GM21529 (cell line): ENCODE results near the gene TREM1.
"Not testable (repeated sequence)": the region's sequence is repeated elsewhere in the genome, so short reads cannot be mapped to it uniquely, and the experiment has no call there.

Experiments
- ATAC-seq: cut with Tn5 transposase; IDR thresholded peaks from one replicate; pipeline ENCODE4 v1.9.1; 2021; ENCODE audit not compliant: unreplicated experiment

The TREM1 gene

DNA sequence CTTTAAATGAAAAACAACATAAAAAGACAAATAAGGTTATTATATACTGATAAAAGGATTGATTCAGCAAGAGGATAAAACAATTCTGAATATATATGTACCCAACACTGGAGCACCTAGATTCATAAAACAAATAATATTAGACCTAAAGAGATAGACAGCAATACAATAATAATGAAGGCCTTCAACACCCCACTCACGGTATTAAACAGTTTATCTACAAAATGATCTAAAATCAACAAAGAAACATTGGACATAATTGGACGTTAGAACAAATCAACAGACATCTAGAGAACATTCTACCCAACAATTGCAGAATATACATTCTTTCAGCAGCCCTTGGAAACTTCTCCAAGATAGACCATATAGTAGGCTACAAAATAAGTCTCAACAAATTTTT is 24.1 kb downstream of the TREM1 start:
- ATAC-seq: no peak

DNA sequence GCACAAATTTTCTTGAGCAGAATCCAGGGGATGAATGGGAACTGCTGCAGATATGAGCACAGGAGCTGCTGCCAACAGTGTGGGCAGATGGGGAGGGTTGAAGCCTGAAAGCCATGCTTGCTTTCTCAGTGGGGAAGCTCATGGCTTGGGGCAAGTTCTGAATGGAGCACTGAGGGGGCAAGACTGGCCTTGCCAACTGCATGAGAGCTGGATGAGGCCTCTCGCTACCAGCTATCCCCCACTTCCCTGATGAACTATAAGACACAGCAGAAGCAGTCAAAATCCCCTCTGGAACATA is 28.3 kb downstream of the TREM1 start:
- no peak for ATAC-seq

DNA sequence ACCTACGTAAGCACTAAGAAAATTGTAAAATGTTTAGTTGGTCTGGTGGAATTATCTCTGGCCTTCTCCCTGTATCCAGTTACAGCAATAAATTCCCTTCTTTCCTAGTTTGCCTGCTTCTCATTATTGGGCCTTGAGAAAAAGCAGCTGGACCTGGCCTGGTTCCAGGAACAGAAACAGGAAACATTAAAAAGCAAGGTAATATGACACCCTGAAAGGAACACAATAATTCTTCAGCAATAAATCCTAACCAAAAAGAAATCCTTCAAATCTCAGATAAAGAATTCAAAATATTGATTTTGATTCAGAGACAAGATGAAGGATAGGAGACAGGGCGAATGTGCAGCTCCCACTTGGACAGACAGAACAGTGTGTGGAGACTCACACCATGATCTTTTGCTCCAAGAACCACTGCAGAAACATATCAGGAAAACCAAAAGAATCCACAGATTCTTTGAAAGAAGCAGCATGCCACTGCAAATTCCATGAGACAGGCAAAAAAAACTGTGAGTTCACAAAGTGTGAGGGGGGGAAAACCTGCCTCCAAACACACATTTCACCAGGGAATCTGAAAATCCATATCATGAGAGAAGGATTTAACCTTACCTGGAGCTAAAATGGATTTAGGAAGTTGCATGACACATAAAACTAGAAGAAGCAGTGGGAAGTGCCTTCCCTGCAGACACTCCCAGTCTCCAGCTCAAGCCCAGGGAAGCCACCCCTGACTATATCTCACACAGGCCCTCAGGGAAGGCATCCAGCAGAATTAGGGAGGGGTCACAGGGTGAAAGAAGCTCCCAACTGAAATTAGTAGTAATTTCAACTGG is 28.9 kb downstream of the TREM1 start:
- ATAC-seq: no peak

DNA sequence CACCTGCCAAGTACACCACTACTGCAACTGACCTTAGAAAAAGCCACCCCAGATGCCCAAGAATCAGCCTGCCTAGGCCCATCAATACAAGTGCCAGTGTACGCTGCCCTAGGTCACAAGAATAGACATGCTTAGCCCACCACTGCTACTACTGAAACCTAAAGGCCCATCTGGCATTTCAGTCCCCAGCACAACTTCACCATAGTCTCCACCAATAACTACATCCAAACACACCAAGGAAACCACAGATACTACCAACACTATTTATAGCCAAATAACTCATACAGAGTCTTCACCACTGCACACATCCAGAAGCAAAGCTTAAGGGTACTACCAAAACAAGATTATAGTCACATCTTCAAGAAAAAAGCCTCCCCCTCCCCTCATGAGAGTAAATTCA is 30.1 kb downstream of the TREM1 start:
- peak; percentile 90 for ATAC-seq

DNA sequence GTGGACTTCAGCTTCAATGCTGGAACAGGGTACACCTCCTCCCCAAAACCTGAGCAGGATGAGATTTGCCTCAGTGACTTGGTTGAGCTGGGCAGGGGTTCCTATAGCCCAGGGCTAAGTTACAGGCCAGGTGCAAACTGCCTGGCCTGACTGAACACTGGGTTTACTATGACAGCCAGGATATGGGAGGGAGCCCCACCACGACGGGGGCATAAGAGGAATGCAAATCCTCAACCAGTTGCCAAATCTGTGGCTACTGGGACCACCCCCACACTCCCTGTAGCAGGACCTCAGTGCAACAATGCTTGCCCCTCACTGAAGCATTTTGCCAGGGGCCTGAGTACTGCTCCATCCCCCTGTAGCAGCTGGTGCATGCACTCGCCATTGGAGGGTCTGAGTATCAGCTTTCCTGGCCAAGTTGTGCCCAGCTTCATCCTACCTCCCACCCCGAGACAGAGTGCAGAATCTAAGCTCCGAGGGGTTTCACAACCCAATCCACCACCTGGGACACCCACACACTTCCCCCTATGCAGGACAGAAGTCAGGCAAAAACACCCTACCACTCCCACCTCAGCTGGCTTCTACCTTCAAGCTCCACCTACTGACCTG is 30.7 kb downstream of the TREM1 start:
- ATAC-seq: no peak

DNA sequence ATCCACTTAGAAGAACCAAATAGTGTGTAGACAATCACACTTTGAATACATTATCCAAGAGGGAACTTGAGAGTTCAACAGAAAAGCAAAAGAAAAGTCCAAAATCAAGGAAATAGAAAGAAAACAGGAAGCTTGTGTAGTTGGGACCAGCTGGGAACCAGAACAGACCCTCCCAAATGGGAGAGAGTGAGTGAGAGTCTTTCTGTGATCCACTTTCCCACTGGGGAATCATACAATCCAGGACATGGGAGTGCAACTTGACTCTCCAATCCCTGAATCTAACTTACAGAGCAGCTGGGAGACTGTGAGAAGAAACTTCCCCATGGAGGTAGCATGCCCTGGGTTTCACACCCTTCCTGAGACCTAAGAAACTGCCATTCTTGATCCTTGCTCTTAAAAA is 31.4 kb downstream of the TREM1 start:
- ATAC-seq: no peak

- no peak for ATAC-seq
These were observed 33.9 kb downstream of the TREM1 start for GRCh38 chr6:41252401-41253169.

DNA sequence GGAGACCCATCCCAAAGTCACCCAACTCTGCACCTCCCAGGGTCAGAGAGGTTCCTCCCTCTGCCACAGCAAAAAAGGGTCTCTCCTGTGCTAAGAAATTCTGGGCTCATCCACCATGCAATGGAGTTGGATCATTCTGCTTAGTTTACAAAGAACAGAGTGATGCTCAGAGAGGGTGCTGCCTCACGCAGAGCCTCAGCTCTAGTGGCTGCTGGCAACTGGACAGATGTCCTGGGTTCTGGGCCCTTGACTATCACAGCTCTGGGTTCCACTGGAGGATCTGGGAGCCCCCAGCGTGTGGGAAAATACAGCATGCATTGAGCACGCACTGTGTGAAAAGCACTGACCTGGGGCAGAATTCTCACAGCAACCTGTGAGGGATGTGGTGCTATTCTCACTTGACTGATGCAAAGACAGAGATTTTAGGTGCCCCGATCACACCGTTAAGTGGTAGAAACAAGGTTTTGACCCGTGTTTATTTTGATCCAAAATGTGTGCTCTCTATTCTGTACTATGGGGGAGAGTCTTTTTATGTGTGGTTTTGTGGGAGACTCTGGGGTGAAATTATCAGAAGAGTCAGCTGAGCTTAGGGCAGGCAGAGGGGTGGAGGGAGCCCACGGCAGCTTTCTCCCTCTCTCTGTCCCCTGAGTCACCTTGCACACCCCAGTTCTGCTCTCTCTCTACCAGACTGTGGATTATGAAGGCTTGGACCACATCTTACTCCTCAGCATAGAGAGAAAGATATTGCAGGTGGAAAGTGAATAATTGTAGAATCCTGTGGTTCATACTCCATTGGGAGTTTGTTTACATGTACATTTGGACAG is 38.4 kb downstream of the TREM1 start:
- no peak for ATAC-seq

DNA sequence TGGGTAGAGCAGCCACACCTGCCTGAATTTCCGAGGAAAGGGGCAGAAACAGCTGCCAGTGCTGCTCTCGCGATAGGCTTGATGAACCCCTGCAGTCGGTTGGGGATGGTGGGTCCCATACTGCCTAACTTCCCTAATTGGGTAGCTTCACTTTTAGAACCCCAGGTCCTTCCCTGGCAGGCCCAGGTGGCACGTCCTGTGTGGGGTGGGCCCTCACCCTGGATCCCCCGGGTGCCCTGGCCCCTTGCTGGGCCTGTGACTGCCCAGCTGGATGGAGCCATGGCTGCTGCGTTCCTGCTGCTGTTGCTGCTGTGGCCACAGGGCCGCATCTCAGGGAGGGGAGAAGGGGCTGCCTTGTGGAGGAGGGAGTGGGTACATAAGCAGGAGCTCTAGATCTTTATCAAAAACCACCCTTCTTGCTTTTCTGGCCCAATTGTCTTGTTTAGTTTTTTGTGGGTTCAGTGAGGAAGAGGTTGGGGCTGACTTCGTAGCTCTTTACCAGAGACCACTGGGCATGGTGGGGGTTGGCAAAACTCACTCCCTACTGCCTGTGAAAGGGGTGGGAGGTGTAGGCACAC is 39.1 kb downstream of the TREM1 start:
- ATAC-seq: no peak

DNA sequence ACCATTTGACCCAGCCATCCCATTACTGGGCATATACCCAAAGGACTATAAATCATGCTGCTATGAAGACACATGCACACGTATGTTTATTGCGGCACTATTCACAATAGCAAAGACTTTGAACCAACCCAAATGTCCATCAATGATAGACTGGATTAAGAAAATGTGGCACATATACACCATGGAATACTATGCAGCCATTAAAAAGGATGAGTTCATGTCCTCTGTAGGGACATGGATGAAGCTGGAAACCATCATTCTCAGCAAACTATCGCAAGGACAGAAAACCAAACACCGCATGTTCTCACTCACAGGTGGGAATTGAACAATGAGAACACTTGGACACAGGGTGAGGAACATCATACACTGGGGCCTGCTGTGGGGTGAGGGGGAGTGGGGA is 40.0 kb downstream of the TREM1 start:
- ATAC-seq: not testable (repeated sequence)

DNA sequence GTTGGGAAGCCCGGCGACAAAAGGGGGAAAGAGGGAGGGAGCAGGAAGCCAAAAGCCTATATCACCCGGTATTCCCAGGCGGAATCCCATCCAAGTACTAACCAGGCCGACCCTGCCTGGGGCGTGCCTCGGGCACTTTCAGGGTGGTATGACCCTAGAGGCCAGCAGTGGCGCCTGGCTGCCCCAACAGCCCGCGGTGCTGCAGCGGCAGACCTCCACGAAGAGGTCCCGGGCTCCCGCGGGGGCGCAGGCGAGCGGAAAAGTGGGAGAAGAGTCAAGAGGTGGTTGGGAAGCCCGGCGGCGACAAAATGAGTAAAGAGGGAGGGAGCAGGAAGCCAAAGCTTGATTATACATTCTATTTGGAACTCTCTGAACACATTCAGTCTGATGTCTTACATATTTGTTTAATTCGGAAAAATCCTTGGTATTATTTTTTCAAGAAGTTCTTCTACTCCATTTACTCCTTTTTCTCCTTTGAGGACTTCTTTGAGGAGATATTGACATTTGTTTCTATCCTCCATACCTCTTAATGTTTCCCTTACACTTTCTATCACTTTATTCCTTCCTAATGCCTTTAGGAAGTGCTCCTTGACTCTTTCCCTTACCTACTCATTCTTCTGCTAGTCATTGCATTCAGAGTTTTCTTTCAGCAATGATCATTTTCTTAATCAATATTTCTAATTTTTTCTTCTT is 46.9 kb downstream of the TREM1 start:
- ATAC-seq: no peak

- ATAC-seq: no peak
These were observed 49.4 kb downstream of the TREM1 start for GRCh38 chr6:41237128-41237527.

GRCh38 chr6:41236276-41236675 is 50.2 kb downstream of the TREM1 start:
- ATAC-seq: no peak

GRCh38 chr6:41232667-41233066 is 53.8 kb downstream of the TREM1 start:
- no peak for ATAC-seq

DNA sequence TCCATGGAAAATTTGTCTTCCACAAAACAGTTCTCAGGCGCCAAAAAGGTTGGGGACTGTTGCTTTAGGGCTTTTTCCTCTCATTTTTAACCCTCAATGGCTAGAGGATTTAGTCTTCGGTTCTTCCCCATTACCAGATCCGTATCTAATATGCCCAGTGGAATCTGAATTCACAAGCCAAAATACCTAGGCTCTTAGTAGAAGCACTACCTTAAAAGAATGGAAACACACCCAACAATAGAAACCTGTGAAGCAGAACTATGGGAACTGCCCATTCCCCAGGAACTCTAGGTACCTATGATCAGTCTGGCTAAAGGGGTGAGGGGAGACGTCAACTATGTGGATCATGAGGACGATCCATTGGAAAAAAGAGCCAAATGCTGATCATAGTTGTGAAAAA is 55.2 kb downstream of the TREM1 start:
- ATAC-seq: no peak

DNA sequence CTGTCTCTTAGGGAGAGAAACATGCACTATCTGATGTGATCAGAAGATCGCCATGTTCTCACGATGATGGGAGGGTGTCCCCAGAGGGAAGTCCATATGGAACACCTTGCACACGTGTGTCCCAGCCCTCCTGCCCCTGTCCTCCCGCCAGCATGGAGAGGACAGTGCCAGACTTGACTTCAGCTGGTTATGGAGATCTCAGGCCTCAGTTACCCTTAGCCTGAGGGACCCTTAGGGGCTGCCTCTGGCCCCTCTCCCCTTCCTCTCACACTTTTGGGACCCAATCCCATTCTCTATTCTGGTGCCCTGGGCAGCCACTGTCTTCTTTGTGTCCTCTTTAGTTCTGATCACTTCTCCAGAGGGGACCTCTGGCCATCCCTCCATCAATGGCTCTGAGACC is 56.8 kb downstream of the TREM1 start:
- ATAC-seq: no peak

GRCh38 chr6:41228616-41229015 is 57.9 kb downstream of the TREM1 start:
- ATAC-seq: no peak

GRCh38 chr6:41228096-41228495 is 58.4 kb downstream of the TREM1 start, which contains the start of gene TREML4:
TREML4 (plus strand) TSS chr6:41228349; CDS start chr6:41228428, 79 bp downstream.
- no peak for ATAC-seq

- ATAC-seq: no peak
These were observed 59.7 kb downstream of the TREM1 start for GRCh38 chr6:41226752-41227151.

- ATAC-seq: no peak
These were observed 61.7 kb downstream of the TREM1 start for GRCh38 chr6:41224800-41225199.
